ENCODE measurements around the gene ATP4A.

Gene ATP4A

DNA sequence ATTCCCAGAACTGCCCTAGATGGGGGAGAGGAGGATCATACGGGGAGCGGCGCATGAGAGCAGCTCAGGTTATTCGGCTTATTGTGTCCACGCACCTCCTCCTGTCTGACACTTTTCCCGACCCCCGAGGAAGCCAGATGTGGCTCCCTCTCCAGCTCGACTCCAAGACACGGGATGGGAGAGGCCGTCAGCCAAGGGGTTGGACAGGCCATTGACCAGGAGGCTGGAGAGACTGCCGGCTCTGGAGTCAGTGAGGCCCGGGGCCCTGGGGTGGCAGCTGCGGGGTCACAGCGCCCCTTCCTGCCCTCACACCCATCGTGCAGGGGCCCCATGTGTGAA lies 52.9 kb downstream of the ATP4A start:
- Histone ChIP-seq H3K79me2 (ENCODE audit: insufficient read depth, low read length) (no peaks in the 10 kb centered on the region), H3K4me1 (ENCODE audit: insufficient read depth, low read length) (no peaks in the 10 kb centered on the region), H3K4me3 (ENCODE audit: low read depth in 1 of 2, low read length in 2 of 2) (no peak overlapping the region), H4K20me1 (ENCODE audit: insufficient read depth, low read length) (no peaks in the 10 kb centered on the region; the same call in 1 of the 2 replicates), H3K27ac (ENCODE audit: low read length) (no peak overlapping the region), H3K9me3 (ENCODE audit: insufficient read depth, low read length, severe bottlenecking) (no peaks in the 10 kb centered on the region), H3K9ac (ENCODE audit: low read depth, low read length) (no peak overlapping the region), H2AFZ (ENCODE audit: low read depth, low read length) (no peak overlapping the region), H3K27me3 (ENCODE audit: insufficient read depth, low read length, poor library complexity) (peaks cover 42% of the 10 kb centered on the region), H3K4me2 (ENCODE audit: insufficient read depth, low read length) (no peak overlapping the region), H3K36me3 (ENCODE audit: insufficient read depth, low read length) (no peaks in the 10 kb centered on the region)
- no peak for TF ChIP-seq EZH2 (IDR thresholded peaks at IDR 0.05; ENCODE audit: borderline replicate concordance, low read depth, low read length, severe bottlenecking)
- TF ChIP-seq, protein P1, sequence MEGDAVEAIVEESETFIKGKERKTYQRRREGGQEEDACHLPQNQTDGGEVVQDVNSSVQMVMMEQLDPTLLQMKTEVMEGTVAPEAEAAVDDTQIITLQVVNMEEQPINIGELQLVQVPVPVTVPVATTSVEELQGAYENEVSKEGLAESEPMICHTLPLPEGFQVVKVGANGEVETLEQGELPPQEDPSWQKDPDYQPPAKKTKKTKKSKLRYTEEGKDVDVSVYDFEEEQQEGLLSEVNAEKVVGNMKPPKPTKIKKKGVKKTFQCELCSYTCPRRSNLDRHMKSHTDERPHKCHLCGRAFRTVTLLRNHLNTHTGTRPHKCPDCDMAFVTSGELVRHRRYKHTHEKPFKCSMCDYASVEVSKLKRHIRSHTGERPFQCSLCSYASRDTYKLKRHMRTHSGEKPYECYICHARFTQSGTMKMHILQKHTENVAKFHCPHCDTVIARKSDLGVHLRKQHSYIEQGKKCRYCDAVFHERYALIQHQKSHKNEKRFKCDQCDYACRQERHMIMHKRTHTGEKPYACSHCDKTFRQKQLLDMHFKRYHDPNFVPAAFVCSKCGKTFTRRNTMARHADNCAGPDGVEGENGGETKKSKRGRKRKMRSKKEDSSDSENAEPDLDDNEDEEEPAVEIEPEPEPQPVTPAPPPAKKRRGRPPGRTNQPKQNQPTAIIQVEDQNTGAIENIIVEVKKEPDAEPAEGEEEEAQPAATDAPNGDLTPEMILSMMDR (IDR thresholded peaks at IDR 0.05; ENCODE audit: borderline replicate concordance, extremely low read depth, low read length, poor library complexity, severe bottlenecking): no peak
- ATAC-seq (ENCODE audit: insufficient read depth, low read depth): no peak
- DNase-seq: no peak

DNA sequence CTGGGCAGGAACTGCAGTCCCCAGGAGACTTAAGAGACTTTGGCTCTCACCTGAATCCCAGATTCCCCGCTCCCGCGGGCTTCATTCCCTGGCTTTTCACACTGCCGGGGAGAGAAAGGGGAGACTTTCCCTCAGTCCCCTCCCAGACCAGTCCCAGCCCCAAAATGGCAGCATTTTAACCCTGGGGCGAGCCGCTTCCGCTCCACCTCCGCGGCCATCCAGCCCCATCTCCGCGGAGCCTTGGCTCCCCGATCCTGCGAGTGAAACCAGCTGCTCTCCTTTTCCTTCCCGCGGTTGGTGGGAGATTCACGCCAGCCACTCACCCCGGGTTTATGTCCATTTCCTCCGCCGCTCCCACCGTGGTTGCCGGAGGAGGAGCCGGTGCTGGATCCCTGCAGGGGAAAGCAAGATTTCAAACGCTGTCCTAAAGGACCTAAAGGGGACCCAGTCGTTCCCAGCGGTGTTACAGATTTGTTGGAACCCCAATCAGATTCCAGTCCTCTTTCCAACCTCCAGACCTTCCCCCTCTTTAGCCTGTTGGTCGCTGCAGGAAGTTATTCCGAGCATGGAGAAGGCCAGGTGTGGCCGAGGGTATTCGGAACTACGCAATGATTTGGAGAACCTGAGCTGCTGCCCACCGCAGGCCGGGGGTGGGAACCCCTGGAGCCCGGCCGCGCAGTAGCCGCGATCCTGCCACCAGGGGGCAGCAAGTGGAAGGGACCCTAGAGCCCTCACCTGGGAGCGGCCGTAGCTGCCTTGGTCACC lies 53.4 kb downstream of the ATP4A start:
- Histone ChIP-seq H2AFZ (ENCODE audit: low read depth, low read length) (no peak overlapping the region), H3K79me2 (ENCODE audit: insufficient read depth, low read length) (no peaks in the 10 kb centered on the region), H3K27me3 (ENCODE audit: insufficient read depth, low read length, poor library complexity) (peaks cover 45% of the 10 kb centered on the region), H3K4me3 (ENCODE audit: low read depth in 1 of 2, low read length in 2 of 2) (no peak overlapping the region), H4K20me1 (ENCODE audit: insufficient read depth, low read length) (no peaks in the 10 kb centered on the region; the same call in 1 of the 2 replicates), H3K4me1 (ENCODE audit: insufficient read depth, low read length) (no peaks in the 10 kb centered on the region), H3K4me2 (ENCODE audit: insufficient read depth, low read length) (no peak overlapping the region), H3K9ac (ENCODE audit: low read depth, low read length) (no peak overlapping the region), H3K36me3 (ENCODE audit: insufficient read depth, low read length) (no peaks in the 10 kb centered on the region), H3K27ac (ENCODE audit: low read length) (no peak overlapping the region), H3K9me3 (ENCODE audit: insufficient read depth, low read length, severe bottlenecking) (no peaks in the 10 kb centered on the region)
- TF ChIP-seq, protein P1 (IDR thresholded peaks at IDR 0.05; ENCODE audit: borderline replicate concordance, extremely low read depth, low read length, poor library complexity, severe bottlenecking): peak; percentile 91
- no peak for TF ChIP-seq EZH2 (IDR thresholded peaks at IDR 0.05; ENCODE audit: borderline replicate concordance, low read depth, low read length, severe bottlenecking)
- ATAC-seq (ENCODE audit: insufficient read depth, low read depth) (peak; percentile 84), DNase-seq (peak; percentile 59)

DNA sequence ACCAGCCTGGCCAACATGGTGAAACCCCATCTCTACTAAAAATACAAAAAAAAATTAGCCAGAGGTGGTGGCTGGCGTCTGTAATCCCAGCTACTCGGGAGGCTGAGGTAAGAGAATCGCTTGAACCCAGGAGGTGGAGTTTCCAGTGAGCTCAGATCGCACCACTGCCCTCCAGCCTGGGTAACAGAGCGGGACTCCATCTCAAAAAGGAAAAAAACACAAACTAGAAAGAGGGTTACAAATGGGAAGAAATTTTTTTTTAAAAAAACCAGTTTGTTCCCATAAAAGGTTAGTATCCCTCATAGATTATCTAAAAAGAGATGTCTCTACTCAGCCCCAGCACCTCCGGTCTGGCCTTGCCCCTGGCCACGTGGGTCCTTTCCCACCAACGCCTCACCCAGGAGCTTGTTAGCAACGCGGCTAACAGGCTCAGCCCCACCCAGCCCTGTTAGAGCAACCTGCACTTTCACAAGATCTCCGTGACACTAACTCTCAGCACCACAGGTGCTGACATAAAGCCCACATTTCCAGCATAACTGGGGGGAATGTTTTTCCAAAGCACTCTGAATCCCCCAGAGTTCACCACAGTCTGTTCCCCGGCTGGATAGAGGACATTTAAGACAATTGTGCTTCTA lies 54.3 kb downstream of the ATP4A start:
- Histone ChIP-seq H3K27me3 (ENCODE audit: insufficient read depth, low read length, poor library complexity) (peaks cover 45% of the 10 kb centered on the region), H3K79me2 (ENCODE audit: insufficient read depth, low read length) (no peaks in the 10 kb centered on the region), H3K36me3 (ENCODE audit: insufficient read depth, low read length) (no peaks in the 10 kb centered on the region), H4K20me1 (ENCODE audit: insufficient read depth, low read length) (no peaks in the 10 kb centered on the region; the same call in 1 of the 2 replicates), H3K4me2 (ENCODE audit: insufficient read depth, low read length) (no peak overlapping the region), H2AFZ (ENCODE audit: low read depth, low read length) (no peak overlapping the region), H3K9me3 (ENCODE audit: insufficient read depth, low read length, severe bottlenecking) (no peaks in the 10 kb centered on the region), H3K9ac (ENCODE audit: low read depth, low read length) (no peak overlapping the region), H3K4me3 (ENCODE audit: low read depth in 1 of 2, low read length in 2 of 2) (no peak overlapping the region), H3K4me1 (ENCODE audit: insufficient read depth, low read length) (no peaks in the 10 kb centered on the region), H3K27ac (ENCODE audit: low read length) (no peak overlapping the region)
- no peak for ATAC-seq (ENCODE audit: insufficient read depth, low read depth)
- no peak for TF ChIP-seq EZH2 (IDR thresholded peaks at IDR 0.05; ENCODE audit: borderline replicate concordance, low read depth, low read length, severe bottlenecking)
- TF ChIP-seq, protein P1 (IDR thresholded peaks at IDR 0.05; ENCODE audit: borderline replicate concordance, extremely low read depth, low read length, poor library complexity, severe bottlenecking): no peak
- no peak for DNase-seq
